GM12873 (cell line): Measurements from ENCODE around the gene INPP5A.

Experiments used
- TF ChIP-seq, protein P1 (sequence below): IDR thresholded peaks from 2 replicates; pipeline ENCODE4 v1.5.1; 2012; ENCODE audit warnings: low read depth, mild to moderate bottlenecking, moderate library complexity, low read length, control low read depth; ENCODE audit not compliant: insufficient read depth; ENCODE audit errors: missing control alignments

Gene INPP5A

DNA sequence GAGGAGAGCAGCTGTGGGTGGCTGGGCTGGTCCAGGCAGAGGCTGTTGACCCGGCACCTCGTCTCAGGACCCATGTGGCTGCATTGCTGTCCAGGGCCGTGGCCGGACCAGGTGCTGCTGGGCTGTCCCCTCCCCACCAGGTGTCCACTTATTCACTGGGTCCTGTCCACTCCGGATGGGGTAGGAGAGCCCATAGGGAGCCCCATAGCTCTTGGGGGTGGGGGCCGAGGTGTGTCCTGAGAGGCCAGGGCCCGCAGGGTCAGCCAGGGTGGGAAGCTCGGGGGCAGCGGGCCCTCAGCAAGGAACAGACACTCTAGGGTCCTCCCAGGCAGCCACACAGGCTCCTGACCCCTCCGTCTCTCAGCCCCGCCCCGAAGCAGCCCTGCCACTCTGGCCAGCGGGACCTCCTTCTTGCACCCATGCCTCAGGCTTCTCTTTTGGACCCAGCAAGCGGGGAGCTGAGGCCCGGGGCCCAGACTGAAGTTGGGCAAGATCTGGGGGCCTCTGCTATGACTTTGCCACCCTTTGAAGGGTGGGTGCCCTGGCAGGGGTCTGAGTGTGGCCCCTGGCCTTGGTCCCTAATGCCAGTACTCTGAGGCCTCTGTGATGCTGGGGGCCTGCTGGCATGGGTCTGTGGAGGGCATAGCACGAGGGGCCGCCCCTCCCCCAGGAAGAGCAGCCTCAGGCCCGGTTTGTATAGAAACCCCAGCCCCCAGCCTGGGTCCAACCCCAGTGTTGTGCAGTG is 162.0 kb downstream of the INPP5A start:
- TF ChIP-seq, protein P1, sequence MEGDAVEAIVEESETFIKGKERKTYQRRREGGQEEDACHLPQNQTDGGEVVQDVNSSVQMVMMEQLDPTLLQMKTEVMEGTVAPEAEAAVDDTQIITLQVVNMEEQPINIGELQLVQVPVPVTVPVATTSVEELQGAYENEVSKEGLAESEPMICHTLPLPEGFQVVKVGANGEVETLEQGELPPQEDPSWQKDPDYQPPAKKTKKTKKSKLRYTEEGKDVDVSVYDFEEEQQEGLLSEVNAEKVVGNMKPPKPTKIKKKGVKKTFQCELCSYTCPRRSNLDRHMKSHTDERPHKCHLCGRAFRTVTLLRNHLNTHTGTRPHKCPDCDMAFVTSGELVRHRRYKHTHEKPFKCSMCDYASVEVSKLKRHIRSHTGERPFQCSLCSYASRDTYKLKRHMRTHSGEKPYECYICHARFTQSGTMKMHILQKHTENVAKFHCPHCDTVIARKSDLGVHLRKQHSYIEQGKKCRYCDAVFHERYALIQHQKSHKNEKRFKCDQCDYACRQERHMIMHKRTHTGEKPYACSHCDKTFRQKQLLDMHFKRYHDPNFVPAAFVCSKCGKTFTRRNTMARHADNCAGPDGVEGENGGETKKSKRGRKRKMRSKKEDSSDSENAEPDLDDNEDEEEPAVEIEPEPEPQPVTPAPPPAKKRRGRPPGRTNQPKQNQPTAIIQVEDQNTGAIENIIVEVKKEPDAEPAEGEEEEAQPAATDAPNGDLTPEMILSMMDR, result no peak

- TF ChIP-seq, protein P1, result no peak
Observed at GRCh38 chr10:132700156-132701098, 162.8 kb downstream of the INPP5A start.

GRCh38 chr10:132701099-132701845 is 163.7 kb downstream of the INPP5A start:
- TF ChIP-seq, protein P1, result no peak

DNA sequence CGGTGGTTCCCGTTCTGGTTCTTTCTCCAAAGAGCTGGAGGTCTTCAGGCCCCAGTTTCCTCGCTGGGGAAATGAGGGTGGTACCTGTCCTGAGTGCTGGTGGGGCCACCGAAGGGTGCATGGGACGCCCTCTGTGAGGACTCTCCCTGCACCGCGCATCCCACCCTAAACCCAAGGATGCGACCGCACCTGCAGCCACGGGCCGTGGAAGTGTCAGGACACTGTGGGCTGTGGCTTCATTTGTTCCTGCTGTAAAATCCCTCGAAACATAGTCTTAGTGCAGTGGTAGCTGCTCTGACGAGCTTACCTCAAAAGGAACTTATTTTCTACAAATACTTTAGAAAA is 164.2 kb downstream of the INPP5A start:
- TF ChIP-seq, protein P1, result no peak

DNA sequence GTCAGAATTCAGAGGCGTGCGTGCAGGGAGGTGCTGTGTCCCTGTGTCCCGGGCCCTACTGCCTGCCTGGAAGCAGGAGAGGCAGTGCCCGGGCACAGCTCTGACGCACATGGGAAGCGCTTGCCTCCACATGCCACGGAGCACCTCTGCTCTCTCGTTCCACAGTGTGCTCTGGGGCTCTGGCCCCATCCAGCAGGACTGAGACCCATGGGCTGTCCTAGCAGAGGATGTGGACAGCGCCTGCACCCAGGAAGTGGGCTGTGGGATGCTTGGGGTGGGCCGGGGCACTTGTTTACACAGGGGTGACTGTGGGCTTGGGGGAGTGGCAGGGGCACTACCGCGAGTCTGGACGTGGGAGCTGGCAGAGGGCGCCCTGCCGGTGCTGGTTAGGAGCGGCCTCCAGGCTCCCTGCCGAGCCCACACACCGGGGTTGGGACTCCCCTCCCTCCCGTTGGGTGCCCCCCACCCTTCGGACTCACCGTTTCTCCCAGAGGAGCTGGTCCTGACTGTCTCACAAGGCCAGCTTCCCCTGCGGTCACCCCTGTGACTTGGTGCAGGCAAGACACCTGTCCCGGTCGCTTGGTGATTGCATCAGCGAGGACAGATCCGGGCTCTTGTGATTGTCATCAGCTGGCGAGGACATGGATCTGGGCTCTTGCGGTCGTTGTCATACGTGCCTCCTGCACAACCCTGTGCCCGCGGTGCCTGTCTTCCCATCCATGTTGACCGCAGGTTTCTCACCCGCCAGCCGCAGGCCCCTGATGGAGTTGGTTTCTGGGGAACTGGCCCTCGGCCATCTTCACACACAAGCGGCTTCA is 165.2 kb downstream of the INPP5A start:
- TF ChIP-seq, protein P1, result no peak

GRCh38 chr10:132703419-132704007 is 165.9 kb downstream of the INPP5A start:
- TF ChIP-seq, protein P1, result no peak
